Common myeloid progenitor, CD34-positive (primary cell): ENCODE data around the gene MCM6.

Source experiments
- CTCF ChIA-PET: fragments of 350-600 bp; sonication (Branson Sonifier 250); formaldehyde crosslinking; loops from one replicate; lab custom pipeline; 2021; ENCODE audit warnings: antibody characterized with exemption; lab: Charles Lee
- POLR2A ChIA-PET: fragments of 350-600 bp; sonication (Branson Sonifier 250); formaldehyde crosslinking; loops from one replicate; lab custom pipeline; 2021; ENCODE audit warnings: antibody characterized with exemption; lab: Charles Lee
- DNase-seq, 3 donors: peaks; one replicate each; pipeline versions ENCODE4 v3.0.0 to v3.0.0-alpha.2; 2013
- H3K27ac ChIP-seq, 2 experiments: 1 replicate in 1 of 2; 2 replicates in 1 of 2; pipeline ENCODE4 v1.7.0; 2013; ENCODE audit warnings: inconsistent platforms in 2 of 2, low read length in 2 of 2, mild to moderate bottlenecking in 2 of 2, low read depth in 1 of 2, moderate library complexity in 1 of 2; ENCODE audit not compliant: severe bottlenecking in 2 of 2, insufficient read depth in 1 of 2, poor library complexity in 1 of 2
- H3K27me3 ChIP-seq, 5 experiments: replicated peaks in 2 of 5; 1 replicate in 3 of 5; 2 replicates in 2 of 5; pipeline versions ENCODE4 v1.6.1 to v1.7.0; 2013; ENCODE audit warnings: low read length in 4 of 5, mild to moderate bottlenecking in 2 of 5, moderate library complexity in 2 of 5, inconsistent platforms in 1 of 5; ENCODE audit not compliant: insufficient read depth in 5 of 5, control insufficient read depth in 4 of 5
- H3K36me3 ChIP-seq, 4 experiments: 1 replicate in 2 of 4; 2 replicates in 2 of 4; pipeline versions ENCODE4 v1.6.1 to v1.7.0; 2013; ENCODE audit warnings: low read length in 3 of 4, control low read depth in 1 of 4, mild to moderate bottlenecking in 1 of 4; ENCODE audit not compliant: control insufficient read depth in 4 of 4, insufficient read depth in 4 of 4
- H3K4me1 ChIP-seq, 4 experiments: 1 replicate in 3 of 4; 2 replicates in 1 of 4; pipeline versions ENCODE4 v1.6.1 to v1.7.1; 2013; ENCODE audit warnings: low read length in 3 of 4, mild to moderate bottlenecking in 3 of 4, control low read depth in 1 of 4, inconsistent platforms in 1 of 4, moderate library complexity in 1 of 4; ENCODE audit not compliant: control insufficient read depth in 4 of 4, insufficient read depth in 4 of 4; ENCODE audit errors: control extremely low read depth in 1 of 4
- H3K4me3 ChIP-seq, 7 experiments: 1 replicate in 4 of 7; 2 replicates in 3 of 7; pipeline versions ENCODE4 v1.5.1 to v1.7.0; 2013; ENCODE audit warnings: mild to moderate bottlenecking in 7 of 7, low read length in 6 of 7, moderate library complexity in 6 of 7, inconsistent platforms in 2 of 7, low read depth in 2 of 7, control low read depth in 1 of 7; ENCODE audit not compliant: insufficient read depth in 4 of 7, control insufficient read depth in 1 of 7; ENCODE audit errors: extremely low read depth in 1 of 7
- H3K9me3 ChIP-seq, 5 experiments: 1 replicate in 4 of 5; 2 replicates in 1 of 5; pipeline versions ENCODE4 v1.6.1 to v1.7.1; 2013; ENCODE audit warnings: low read length in 4 of 5, mild to moderate bottlenecking in 2 of 5, inconsistent platforms in 1 of 5, low read depth in 1 of 5, moderate library complexity in 1 of 5; ENCODE audit not compliant: control insufficient read depth in 4 of 5, insufficient read depth in 2 of 5; ENCODE audit errors: control extremely low read depth in 1 of 5
- WGBS: methylation state at CpG from one replicate; pipeline ENCODE4 v1.1.5; 2013; ENCODE audit not compliant: insufficient coverage; 5-methylcytosine and 5-hydroxymethylcytosine counted together

MCM6 gene

GRCh38 chr2:135875491-135876065 is 665 bp downstream of the MCM6 start:
- Histone ChIP-seq H3K4me3 (peak overlapping the region; percentile 72 to 97 (median 84)), H3K4me1 (peaks cover 3 to 23% (median 15%) of the 10 kb centered on the region in 4 experiments), H3K27me3 (no peaks in the 10 kb centered on the region), H3K36me3 (peaks cover 7 to 31% (median 19%) of the 10 kb centered on the region in 4 experiments), H3K27ac (peak overlapping the region; percentile 33 to 86), H3K9me3 (no peaks in the 10 kb centered on the region)
- ChIA-PET POLR2A (interaction anchor here (0.6 to 0.7 kb wide), 2 partner anchors 265 to 351 kb away, joined by 3 read pairs; no protein-coding TSS in a partner anchor), CTCF (interaction anchor here (1.1 to 2.2 kb wide), 2 partner anchors 9 to 94 kb away, joined by 3 to 8 read pairs; no protein-coding TSS in a partner anchor)
- WGBS = 1% methylated on average over 26 of the region's 26 CpGs
- DNase-seq = peak; percentile 56 to 81 (median 81)

GRCh38 chr2:135874777-135875365 is 1.4 kb downstream of the MCM6 start:
- H3K36me3 ChIP-seq = peaks cover 9 to 38% (median 25%) of the 10 kb centered on the region in 4 experiments
- H3K27me3 ChIP-seq = no peaks in the 10 kb centered on the region
- 87% methylated on average over 8 of the region's 19 CpGs for WGBS
- POLR2A ChIA-PET = interaction anchor here (0.6 to 0.7 kb wide), 2 partner anchors 266 to 351 kb away, joined by 3 read pairs; no protein-coding TSS in a partner anchor
- no peak for DNase-seq
- peaks cover 3 to 23% (median 15%) of the 10 kb centered on the region in 4 experiments for H3K4me1 ChIP-seq
- peak overlapping the region in 5 of 7 experiments; percentile 77 to 97 (median 85) for H3K4me3 ChIP-seq
- no peak overlapping the region for H3K27ac ChIP-seq
- no peaks in the 10 kb centered on the region for H3K9me3 ChIP-seq
- CTCF ChIA-PET = interaction anchor here (1.1 to 2.2 kb wide), 2 partner anchors 8 to 93 kb away, joined by 3 to 8 read pairs; no protein-coding TSS in a partner anchor

DNA sequence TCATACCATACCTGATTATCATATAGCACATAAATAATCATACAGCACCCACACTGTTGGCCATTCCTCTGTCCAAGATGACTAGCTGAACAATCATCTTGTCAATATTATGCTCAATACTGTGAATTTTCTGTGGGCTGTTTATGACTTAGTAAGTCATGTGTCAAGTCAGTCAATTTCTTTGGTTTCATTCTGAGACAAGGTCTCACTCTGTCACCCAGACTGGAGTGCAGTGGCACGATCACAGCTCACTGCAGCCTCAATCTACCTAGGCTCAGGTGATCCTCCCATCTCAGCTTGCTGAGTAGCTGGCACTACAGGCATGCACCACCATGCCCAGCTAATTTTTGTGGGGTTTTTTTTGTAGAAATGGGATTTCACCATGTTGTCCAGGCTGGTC is 5.7 kb downstream of the MCM6 start:
- POLR2A ChIA-PET = no interaction called here
- Histone ChIP-seq H3K4me1 (peaks cover 3 to 23% (median 12%) of the 10 kb centered on the region in 4 experiments), H3K27me3 (no peaks in the 10 kb centered on the region), H3K27ac (no peak overlapping the region), H3K4me3 (no peak overlapping the region), H3K36me3 (peaks cover 23 to 75% (median 49%) of the 10 kb centered on the region in 4 experiments), H3K9me3 (no peaks in the 10 kb centered on the region)
- DNase-seq = no peak
- 100% methylated on average over 1 of the region's 1 CpG for WGBS
- CTCF ChIA-PET = interaction anchor here (1.2 kb wide), 1 partner anchor 514 kb away, joined by 3 read pairs; no protein-coding TSS in a partner anchor

GRCh38 chr2:135863233-135863632 is 13.0 kb downstream of the MCM6 start:
- ChIA-PET POLR2A (no interaction called here), CTCF (interaction anchor here (1.0 to 1.5 kb wide), 2 partner anchors 9 to 22 kb away, joined by 3 to 5 read pairs; no protein-coding TSS in a partner anchor)
- no peaks in the 10 kb centered on the region for H3K9me3 ChIP-seq
- H3K4me1 ChIP-seq = no peaks in the 10 kb centered on the region
- 100% methylated on average over 2 of the region's 6 CpGs for WGBS
- H3K27ac ChIP-seq = no peak overlapping the region
- no peak for DNase-seq
- H3K27me3 ChIP-seq = no peaks in the 10 kb centered on the region
- H3K4me3 ChIP-seq = no peak overlapping the region
- H3K36me3 ChIP-seq = peaks cover 35 to 87% (median 58%) of the 10 kb centered on the region in 4 experiments

GRCh38 chr2:135862718-135863117 is 13.5 kb downstream of the MCM6 start:
- H3K36me3 ChIP-seq = peaks cover 35 to 86% (median 57%) of the 10 kb centered on the region in 4 experiments
- H3K4me1 ChIP-seq = no peaks in the 10 kb centered on the region
- H3K27ac ChIP-seq = no peak overlapping the region
- no peak for DNase-seq
- ChIA-PET CTCF (interaction anchor here (1.0 to 1.5 kb wide), 2 partner anchors 9 to 21 kb away, joined by 3 to 5 read pairs; no protein-coding TSS in a partner anchor), POLR2A (no interaction called here)
- H3K4me3 ChIP-seq = no peak overlapping the region
- H3K27me3 ChIP-seq = no peaks in the 10 kb centered on the region
- 94% methylated on average over 4 of the region's 4 CpGs for WGBS
- H3K9me3 ChIP-seq = no peaks in the 10 kb centered on the region

- POLR2A ChIA-PET = no interaction called here
- CTCF ChIA-PET = interaction anchor here (2.9 kb wide), 1 partner anchor 56 kb away, joined by 6 read pairs; no protein-coding TSS in a partner anchor
- Histone ChIP-seq H3K4me1 (no peaks in the 10 kb centered on the region), H3K36me3 (peaks cover 22 to 84% (median 57%) of the 10 kb centered on the region in 4 experiments), H3K4me3 (no peak overlapping the region), H3K27me3 (no peaks in the 10 kb centered on the region), H3K27ac (no peak overlapping the region), H3K9me3 (no peaks in the 10 kb centered on the region)
- DNase-seq = no peak
Observed at GRCh38 chr2:135853401-135853800, 22.8 kb downstream of the MCM6 start.

- no peak for DNase-seq
- Histone ChIP-seq H3K4me3 (no peak overlapping the region), H3K27ac (no peak overlapping the region), H3K4me1 (no peaks in the 10 kb centered on the region), H3K9me3 (no peaks in the 10 kb centered on the region), H3K36me3 (peaks cover 24 to 83% (median 56%) of the 10 kb centered on the region in 4 experiments), H3K27me3 (no peaks in the 10 kb centered on the region)
- ChIA-PET POLR2A (no interaction called here), CTCF (no interaction called here)
Observed at GRCh38 chr2:135851858-135852257, 24.4 kb downstream of the MCM6 start.
